ENCODE measurements around the gene HDC.
A peak's percentile ranks its signal among the peaks of the same experiment; 100 is the strongest.

HDC gene, protein sequence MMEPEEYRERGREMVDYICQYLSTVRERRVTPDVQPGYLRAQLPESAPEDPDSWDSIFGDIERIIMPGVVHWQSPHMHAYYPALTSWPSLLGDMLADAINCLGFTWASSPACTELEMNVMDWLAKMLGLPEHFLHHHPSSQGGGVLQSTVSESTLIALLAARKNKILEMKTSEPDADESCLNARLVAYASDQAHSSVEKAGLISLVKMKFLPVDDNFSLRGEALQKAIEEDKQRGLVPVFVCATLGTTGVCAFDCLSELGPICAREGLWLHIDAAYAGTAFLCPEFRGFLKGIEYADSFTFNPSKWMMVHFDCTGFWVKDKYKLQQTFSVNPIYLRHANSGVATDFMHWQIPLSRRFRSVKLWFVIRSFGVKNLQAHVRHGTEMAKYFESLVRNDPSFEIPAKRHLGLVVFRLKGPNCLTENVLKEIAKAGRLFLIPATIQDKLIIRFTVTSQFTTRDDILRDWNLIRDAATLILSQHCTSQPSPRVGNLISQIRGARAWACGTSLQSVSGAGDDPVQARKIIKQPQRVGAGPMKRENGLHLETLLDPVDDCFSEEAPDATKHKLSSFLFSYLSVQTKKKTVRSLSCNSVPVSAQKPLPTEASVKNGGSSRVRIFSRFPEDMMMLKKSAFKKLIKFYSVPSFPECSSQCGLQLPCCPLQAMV

DNA sequence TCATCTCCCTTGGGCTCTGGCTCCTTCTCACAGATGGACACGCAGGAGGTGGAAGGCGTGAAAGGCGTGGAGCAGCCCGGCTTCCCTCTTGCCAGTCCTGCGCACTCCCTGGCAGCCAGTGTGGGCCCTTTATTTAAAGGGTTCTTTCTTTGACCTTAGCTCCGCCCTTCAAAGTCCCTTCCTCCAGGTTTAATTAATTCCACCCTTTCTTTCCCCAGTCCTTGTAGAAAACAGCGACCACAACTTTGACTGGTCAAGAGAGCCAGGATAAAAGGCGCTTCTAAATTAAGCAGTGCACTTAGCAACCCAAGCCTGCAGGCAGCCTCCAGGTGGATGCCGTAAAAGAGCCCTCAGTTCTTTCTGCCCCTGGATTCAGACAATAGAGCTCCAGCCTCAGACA is at the start of gene HDC:
Gene HDC, minus strand, starts transcription at position 107 of the 400 bp plus-strand sequence. Its CDS starts 103 bp downstream, at position 4.
- DNase-seq, result no peak

DNA sequence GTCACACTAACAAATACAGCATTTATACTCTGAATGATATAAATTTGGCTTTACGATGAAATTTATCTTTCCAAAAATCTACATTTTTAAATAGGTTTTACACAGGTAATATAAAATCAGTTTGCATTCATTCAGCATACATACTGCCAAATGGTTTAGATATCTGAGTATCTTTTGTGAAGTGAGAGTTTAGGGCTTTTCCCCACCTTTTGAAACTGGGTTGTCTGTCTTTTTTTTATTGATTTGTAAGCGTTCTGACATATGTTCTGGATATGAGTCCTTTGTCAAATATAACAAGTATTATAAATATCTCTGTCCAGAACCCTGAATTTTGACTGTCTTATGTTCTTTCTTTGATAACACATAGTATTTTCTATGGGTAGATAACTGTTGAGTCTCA is 47.1 kb upstream of the HDC start:
- DNase-seq, result no peak

DNA sequence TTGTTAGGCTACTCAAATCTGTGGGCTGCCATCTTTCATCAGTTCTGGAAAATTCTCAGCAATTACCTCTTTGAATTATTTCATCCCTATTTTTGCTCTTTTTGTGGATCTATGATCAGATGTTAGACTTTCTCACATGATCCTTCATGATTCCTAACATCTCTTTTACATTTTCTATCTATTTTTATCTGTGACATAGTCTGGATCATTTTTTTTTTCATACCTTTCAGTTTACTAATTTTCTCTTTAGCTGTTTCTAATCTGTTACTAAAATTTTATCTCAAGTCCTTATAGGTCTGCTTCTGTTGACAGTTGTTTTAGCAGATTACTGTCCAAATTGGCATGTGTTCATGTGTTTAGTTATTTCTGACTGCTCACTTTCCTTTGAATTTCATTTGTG is 42.3 kb upstream of the HDC start:
- DNase-seq, result no peak

DNA sequence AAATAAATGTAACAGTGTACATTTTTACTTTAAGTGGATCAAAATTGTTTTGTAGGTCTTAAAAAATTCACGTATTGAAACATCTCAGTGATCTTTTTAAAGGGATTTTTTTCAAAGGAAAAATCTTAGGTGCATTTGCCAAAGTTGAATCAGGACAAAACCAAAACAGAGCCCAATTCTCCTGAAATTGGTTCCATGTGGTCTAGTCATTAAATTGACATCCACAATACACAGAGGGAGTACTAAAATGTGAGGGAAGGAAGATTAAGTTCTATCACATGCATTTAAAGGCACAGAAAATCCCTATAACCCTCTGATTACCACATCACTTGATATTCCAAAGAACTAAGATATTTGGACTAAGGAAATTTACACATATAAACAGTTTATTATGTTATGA is 39.3 kb upstream of the HDC start:
- DNase-seq, result no peak

DNA sequence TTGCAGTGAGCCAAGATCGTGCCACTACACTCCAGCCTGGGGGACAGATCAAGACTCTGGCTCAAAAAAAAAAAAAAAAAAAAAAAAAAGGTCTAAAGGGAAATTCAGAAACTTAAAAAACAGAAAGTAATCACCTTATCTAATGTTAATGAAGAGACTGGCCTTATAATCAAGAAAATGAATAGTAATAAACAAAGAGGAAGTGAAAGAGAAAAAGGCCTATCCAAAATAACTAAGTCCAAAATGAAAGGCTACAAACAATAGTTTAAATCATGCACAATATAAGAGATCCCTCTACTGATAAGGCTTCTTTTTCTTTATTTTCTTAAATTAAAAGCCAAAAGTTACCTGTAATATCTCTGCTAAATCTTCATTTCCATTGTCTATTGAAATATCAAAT is 37.1 kb upstream of the HDC start:
- no peak for DNase-seq

DNA sequence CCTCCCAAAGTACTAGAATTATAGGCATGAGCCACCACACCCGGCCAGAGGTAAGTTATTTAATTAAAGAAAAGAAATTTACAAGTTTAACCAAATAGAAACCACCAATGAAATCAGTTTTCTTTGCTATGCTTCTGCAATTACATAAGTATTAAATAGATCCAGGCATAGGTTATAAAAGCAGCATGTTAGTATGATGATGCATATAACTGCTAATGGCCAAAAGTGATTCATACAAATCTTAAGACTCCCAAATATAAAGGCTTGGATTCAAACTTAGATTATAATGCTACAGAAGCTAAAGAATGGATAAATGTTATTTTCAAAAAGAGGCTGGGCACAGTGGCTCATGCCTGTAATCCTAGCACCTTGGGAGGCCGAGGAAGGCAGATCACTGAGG is 32.8 kb upstream of the HDC start:
- no peak for DNase-seq

DNA sequence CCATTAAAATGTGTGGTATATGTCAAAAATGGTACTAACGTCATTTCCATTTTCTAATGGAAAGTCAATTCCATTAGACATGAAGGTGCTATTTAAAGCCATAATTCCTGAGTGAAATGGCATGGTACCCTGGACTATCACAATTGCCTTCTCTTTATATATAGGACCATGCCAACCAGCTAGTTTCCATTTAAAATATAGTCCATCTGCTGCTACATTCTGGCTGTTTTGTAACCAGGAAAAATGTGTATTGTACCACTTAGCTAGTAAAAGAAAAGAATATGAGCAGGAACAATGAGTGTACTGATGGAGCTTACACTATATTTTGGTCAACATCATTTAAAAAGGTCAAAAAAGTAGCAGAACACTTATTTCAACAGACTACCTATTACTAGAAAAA is 30.4 kb upstream of the HDC start:
- DNase-seq, result no peak

DNA sequence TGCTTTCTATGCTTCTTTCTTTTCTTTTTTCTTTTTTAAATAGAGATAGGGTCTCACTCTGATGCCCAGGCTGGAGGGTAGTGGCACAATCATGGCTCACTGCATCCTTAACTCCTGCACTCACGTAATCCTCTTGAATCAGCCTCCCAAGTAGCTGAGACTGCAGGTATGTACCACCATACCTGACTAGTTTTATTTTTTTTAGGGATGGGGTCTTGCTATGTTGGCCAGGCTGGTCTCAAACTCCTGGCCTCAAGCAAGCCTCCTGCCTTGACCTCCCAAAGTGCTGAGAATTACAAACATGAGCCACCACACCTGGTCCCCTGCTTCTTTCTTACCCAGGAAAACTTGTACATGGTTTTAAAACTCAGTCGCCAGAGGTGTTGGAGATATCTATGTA is 24.2 kb upstream of the HDC start:
- DNase-seq, result no peak

DNA sequence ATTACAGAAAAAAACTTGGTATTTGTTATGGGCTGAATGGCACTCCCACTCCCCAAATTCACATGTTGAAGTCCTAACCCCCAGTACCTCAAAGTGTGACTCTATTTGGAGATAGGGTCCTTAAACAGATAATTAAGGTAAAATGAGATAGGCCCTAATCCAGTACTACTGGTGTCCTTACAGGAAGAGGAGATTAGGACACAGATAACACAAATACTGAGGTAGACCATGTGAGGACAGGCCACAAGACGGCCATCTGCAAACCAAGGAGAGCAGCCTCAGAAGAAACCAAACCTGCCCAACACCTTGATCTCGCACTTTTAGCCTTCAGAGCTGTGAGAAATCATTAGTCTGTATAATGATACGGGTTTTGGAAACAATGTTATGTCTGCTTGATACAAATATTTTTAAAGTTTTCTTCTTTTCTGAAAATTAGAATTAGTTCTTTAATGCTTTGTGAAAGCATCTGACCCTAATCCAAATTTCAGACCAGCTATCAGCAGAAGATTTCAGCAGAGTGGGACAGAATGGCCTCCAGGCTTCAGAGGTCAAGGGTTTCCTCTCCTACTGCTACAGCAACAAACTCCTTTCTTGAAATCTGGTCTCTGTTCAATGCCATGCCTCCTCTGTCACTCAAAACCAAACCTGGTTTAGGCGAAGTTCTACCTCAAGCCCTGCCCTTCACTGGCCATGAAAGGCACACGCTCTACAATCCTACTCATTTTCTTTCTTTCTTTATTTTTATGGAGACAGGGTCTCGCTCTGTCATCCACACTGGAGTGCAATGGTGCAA is 22.0 kb upstream of the HDC start:
- DNase-seq, result no peak

DNA sequence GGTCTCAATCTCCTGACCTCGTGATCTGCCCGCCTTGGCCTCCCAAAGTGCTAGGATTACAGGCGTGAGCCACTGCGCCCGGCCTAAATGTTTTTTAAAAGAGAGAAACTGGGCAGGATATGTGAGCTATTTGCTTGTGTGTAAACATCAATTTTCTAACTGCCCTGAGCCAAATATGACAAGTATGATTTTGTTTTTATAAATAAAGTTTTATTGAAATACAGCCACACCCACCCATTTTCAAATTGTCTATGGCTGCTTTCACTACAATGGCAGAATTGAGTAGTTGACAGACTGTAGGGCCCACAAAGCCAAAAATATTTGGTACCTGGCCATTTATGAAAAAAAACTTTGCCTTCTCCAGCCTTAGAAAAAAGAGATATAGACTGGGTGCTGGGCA is 15.9 kb upstream of the HDC start:
- no peak for DNase-seq

DNA sequence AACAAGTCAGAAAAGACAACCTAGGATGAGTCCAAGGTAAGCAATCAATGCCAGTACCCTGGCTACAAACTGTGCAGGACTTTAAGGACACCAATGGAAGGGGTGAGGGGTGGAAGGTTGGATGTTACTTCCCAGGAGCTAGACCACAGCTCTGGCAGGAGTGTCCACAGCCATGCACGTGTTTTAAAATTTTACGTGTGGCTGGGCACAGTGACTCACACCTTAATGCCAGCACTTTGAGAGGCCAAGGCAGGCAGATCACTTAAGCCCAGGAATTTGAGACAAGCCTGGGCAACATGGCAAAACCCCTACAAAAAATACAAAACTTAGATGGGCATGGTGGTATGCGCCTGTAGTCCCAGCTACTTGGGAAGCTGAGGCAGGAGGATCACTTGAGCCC is 14.7 kb upstream of the HDC start:
- DNase-seq, result no peak

DNA sequence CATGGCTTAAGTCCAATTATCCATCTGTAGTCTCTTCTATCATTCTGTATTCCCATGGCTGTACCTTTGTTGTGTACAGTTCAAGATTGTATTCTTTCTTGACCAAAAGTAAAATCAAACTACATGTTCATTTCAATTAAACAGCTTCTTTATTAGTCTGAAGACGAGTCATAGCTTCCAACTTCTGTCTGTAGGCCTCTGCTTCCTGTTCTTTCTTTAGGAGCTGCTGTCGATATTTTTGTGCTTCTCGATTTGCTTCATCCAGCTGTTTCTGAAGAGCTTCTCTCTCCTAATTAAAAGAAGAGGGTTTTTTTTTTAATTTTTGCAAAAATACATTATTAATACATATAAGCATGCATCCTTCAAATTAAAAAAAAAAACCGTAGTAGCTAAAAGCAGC is 13.0 kb upstream of the HDC start:
- no peak for DNase-seq

DNA sequence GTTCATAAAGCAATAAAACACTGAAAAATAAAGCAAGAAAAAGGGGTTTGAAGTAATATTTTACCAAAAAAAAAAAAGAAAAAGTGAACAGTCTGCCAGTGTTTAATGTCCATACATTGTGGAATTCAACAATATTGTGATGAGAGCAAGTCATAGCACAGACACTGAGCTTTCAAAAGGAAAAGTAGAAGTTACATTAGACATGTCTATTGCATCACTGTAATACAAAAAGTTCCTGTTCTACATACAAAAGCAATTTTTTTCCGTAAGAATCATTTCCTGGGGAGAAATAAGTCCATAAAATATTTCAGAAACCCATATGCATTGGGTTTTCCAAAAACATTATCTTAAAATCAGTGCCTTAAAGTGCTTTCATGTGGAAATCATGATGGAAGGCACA is 11.8 kb upstream of the HDC start:
- DNase-seq, result no peak

DNA sequence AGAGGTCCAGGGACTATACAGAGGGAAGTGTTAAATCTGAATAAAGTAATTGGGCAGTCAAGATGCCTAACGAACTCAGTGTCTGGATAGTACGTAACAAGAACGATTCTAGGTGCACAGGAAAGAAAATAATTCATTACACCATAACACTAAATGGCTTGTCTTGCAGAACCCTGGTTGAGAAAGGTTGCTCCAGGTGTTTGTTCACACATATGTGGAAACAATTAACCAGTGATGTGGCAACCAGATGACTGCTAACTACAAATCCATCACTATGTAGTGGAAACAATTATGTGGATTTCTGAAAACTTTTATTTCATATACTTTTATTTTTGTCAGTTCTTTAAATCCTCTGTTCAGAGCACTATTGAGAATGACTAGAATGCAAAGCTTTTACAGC is 10.4 kb upstream of the HDC start:
- DNase-seq, result no peak

DNA sequence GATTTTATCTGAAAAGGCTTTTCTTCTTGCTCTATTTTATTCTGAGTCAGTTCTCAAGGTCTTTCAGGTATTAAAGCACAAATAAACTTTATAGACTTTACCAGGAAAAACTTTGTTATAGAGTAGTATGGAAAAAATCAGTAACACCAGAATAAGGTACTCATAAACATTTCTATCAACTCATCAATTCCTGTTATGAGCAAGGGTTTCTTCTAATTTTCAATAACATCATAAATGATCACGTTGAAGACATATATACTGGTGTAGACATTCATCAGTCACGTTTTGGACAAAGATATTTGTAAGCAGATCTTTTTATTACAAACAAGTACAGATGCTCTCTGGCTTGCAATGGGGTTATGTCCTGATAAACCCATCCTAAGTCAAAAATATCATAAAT is 9.6 kb upstream of the HDC start:
- DNase-seq, result no peak

DNA sequence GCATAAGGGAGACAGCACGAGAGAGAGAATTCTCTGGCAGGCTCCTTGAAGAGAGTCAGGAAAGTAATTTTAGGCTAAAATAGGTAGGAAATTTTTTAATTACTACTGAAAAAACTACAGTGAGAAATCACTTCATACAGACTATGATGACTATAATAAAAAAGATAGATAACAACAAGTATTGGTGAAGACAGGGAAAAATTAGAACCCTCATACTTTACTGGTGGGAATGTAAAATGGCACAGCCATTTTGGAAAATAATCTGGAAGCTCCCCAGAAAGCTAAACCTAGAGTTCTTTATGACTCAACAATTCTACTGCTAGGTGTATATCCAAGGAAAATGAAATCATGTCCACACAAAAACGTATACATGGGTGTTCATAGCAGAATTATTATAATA is 2.1 kb upstream of the HDC start:
- DNase-seq, result no peak

DNA sequence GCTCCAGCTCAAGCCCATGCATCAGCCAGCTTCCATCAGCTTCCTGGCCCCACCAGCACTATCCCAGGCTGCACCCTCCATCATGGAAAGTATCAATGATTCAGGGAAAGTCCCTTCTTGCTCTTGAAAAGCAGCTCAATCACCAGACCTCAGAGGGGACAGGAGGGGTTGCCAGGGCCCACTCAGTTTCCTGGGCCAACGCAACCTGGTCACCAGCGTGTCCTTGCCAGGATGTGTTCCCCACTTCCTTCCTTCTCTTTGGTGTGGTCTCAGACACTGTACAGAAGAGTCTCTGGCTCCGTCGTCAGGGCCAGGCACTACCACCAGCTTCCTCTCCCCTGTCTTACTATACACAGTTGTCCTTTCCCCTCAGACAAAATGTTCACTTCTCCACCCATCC is 3.0 kb downstream of the HDC start:
- no peak for DNase-seq

DNA sequence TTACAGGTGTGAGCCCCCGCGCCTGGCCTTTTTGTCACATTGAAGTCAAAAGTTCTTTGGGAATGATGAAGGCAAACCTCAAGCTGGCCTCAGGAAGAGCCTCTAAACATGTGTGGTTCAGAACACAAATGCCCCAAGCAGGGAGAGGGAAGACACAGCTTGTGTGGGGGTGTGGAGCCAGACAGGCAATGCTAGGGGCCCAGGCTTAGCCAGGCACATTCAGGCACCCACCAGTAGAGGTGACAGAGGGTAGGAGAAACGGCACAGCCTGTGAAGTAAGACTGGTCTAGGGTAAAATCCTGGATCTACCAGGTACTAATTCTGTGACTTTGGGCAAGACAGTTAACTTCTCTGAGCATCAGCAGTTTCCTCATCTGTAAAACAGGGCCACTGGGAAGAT is 3.5 kb downstream of the HDC start:
- DNase-seq, result no peak

DNA sequence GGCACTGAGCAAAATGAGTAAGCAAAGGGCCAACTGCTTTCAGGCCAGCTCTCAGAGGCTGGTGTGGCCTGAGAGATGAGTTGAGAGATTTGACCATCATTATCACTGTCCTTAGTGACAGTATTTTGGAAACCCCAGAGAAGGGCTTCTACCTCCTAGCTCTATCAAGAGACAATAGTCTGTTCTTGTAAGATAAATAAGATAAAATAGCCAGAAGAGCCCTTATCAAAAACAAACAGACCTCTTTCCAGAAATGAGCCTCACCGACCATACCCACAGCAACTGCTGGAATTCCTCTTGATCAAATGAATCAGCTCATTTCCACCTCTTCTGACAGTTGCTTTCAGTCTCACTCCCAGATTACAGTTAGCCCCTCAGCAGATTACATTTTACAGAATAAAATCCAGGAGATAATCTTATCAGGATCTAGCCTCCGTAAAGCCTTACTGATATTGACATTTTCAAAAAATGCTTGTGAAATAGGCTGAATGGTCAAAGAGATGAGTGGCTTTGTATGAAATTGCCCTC is 4.5 kb downstream of the HDC start:
- DNase-seq, result no peak

DNA sequence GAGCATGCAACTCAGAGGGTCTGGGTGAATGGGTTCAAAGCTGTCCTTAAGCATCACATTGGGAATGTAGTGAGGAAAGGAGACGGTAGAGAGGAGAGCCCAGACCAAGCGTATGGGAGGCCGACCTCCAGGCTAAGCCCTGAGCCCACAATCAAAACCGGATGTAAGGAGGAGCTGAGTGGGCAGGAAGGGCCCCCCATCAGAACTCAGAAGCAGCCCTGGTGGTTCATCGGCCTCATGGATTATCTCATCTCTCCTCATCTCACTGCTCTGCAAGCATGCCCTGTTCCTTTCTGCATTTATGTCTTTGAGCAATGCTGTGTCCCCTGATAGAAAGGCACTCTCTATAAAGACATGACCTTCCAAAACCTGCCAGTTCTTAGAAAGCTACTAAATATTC is 6.2 kb downstream of the HDC start:
- no peak for DNase-seq

DNA sequence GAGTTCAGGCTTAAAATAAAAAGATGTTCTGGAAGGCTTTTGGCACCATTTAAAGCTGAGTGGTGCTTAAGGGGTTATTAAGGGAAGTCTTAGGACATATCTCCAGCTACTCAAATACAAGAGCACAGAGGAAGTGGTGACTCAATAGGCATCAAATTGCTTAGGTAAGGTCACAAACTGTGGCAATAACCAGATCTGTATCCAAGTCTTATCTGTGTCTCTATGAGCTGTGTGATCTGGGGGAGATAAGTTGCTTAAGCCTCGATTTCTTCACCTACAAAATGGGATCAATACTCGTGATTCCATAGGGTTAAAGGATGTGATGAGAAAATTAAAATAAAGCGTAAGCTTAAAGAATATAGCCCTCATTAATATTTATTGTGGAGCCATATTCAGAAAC is 7.6 kb downstream of the HDC start:
- DNase-seq, result peak in 1 of 2 experiments; percentile 3

DNA sequence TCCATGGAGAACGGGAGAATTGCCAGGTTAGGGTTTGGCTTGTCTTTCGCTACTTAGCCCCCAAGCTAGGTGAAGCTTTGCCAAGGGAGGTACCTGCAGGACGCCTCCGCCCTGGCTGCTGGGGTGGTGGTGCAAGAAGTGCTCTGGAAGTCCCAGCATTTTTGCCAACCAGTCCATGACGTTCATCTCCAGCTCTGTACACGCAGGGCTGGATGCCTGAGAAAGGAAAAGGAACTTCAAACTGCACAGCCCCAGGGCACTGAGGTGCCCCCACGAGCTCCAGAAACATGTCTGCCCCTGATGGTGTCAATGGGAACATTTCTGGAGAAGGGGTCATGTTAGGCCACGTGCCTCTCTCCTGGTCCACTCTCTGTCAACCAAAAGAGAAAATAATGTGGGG is 8.2 kb downstream of the HDC start:
- DNase-seq, result no peak

DNA sequence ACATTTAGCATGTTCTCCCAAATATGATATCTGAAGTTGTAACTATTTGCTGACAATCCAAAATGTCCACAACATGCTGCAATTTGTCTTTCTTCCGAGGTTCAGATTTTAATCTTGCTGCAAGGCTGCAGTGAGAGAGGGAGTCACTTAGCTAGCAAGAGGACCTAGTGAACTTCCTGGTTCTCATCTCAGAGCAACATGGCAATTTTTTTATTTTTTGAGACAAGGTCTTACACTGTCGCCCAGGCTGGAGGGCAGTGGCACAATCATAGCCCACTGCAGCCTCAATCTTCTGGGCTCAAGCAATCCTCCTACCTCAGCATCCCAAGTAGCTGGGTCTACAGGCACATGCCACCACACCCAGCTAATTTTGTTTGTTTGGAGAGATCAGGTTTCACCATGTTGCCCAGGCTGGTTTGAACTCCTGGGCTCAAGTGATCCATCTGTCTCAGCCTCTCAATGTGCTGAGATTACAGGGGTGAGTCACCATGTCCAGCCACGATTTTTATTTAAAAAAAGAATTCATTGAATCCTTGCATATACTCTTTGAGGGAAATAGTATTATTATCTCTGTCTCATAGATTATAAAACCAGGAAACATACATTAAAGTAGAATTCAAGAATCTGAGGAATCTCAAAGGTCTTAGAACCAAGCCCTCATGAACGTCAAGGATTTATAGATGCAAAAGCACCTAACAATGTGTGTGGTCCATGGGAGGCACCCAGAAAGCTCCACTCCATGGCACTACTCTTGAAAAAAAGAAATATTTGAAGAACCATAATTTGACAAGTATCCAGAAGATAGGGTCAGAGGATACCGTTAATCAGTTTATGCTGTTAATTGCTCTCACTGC is 9.1 kb downstream of the HDC start:
- no peak for DNase-seq

All from SW 1271 (cell line).